ENCODE data around the gene MID2. TPM values are rescaled to one million over a fixed set of nuclear protein-coding genes. Genes with fewer than 3 reads are reported as not detected.

MID2 gene
- total RNA-seq, 4 donors from 2014 or later, result 8.5 to 53.4 (median 40.7) TPM

DNA sequence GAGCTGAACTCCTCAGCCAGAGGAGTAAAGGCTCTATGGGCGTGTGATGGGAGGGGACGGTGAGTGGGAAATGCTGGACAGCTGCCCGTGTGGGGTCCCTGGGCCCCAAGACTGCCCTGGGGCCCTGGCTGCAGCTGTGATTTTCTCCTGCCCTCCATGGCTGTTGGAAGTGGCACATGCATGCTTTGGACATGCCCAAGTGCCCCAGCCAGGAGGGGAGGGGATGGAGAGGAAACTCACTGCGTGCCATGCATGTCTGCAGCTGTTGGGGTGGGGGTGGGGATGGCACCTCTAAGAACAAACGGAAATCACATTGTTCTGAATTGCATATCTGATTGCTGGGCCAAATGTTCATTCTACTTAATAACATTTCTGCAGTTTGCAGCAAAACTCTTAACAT is 52.4 kb downstream of the MID2 start:
- intact Hi-C loops (cut with DNase I; ENCODE audit: low total_unique reads), result no loop called here
- Histone ChIP-seq H3K4me3 (no peak overlapping the region), H3K9me3 (no peaks in the 10 kb centered on the region), H3K4me1 (no peaks in the 10 kb centered on the region), H3K36me3 (no peaks in the 10 kb centered on the region), H3K27me3 (no peaks in the 10 kb centered on the region), H3K27ac (no peak overlapping the region)
- DNase-seq, result no peak
- no peak for TF ChIP-seq POLR2A (IDR thresholded peaks at IDR 0.05)
- no peak for TF ChIP-seq CTCF (IDR thresholded peaks at IDR 0.05)

DNA sequence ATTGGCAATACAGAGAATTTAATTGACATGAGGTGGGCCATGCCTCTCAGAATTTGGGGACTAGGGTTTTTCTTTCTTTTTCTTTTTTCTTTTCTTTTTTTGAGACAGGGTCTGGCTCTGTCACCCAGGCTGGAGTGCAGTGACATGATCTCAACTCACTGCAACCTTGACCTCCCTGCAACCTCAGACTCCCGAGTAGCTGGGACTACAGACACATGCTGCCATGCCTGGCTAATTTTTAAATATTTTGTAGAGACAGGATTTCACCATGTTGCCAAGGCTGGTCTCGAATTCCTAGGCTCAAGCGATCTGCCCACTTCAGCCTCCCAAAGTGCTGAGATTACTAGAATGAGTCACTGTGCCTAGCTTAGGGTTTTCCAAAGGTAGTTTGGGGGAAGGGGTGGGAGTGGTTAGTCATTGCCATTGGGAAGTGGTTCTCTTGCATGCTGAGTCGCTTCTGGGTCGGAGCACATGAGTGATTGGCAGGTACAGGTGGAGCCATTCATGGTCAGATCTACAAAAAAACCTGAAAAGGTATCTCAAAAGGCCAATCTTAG is 54.5 kb downstream of the MID2 start:
- DNase-seq, result no peak
- Histone ChIP-seq H3K27ac (no peak overlapping the region), H3K9me3 (no peaks in the 10 kb centered on the region), H3K4me3 (no peak overlapping the region), H3K4me1 (no peaks in the 10 kb centered on the region), H3K36me3 (no peaks in the 10 kb centered on the region), H3K27me3 (no peaks in the 10 kb centered on the region)
- intact Hi-C loops (cut with DNase I; ENCODE audit: low total_unique reads), result no loop called here
- TF ChIP-seq CTCF (IDR thresholded peaks at IDR 0.05) (no peak), POLR2A (IDR thresholded peaks at IDR 0.05) (no peak)

DNA sequence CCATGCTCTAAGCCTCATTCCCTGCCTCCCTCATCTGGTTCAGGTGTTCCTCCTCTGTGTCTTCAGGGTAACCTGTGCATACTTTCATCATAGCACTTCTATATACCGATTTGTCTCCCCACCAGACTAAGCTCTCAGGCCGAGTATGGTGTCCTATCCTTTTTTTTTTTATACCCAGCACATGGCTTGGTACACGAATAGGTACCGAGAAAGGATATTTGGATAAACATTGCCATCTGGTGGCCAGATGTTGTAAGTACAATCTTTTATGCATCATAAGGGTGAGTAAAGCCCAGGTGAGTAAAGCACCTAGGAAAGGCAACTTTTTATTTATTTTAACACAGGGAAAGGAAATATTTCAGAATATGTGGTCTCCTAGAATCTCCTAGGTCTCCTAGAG is 68.4 kb downstream of the MID2 start:
- DNase-seq, result no peak
- TF ChIP-seq POLR2A (IDR thresholded peaks at IDR 0.05) (no peak), CTCF (IDR thresholded peaks at IDR 0.05) (peak; percentile 52 to 73 (median 60))
- H3K4me3 ChIP-seq, result no peak overlapping the region
- no peak overlapping the region for H3K27ac ChIP-seq
- H3K9me3 ChIP-seq, result no peaks in the 10 kb centered on the region
- no peaks in the 10 kb centered on the region for H3K4me1 ChIP-seq
- H3K36me3 ChIP-seq, result no peaks in the 10 kb centered on the region
- intact Hi-C loops (cut with DNase I; ENCODE audit: low total_unique reads), result no loop called here
- H3K27me3 ChIP-seq, result no peaks in the 10 kb centered on the region

DNA sequence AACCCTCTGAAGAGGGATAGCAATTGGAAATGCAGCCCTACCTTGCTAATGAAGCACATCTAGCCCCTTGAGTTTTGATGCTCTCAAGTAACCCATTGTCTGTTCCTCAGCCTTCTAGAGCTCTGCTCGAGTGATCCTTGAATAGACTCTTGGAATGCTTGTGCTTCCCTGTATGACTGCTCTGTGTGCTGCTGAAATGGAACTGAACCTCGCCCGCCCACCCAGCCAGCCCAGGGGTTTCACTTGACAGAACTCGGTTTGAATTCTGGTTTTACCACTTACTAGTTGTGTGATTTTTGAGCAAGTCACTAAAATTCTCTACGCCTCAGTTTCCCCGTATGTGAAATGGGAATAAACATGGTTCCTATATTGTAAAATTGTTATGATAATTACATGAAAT is 77.1 kb downstream of the MID2 start:
- TF ChIP-seq POLR2A (IDR thresholded peaks at IDR 0.05) (no peak), CTCF (IDR thresholded peaks at IDR 0.05) (no peak)
- no peaks in the 10 kb centered on the region for H3K36me3 ChIP-seq
- intact Hi-C loops (cut with DNase I; ENCODE audit: low total_unique reads), result no loop called here
- H3K4me1 ChIP-seq, result no peaks in the 10 kb centered on the region
- H3K27me3 ChIP-seq, result no peaks in the 10 kb centered on the region
- no peak overlapping the region for H3K27ac ChIP-seq
- no peak overlapping the region for H3K4me3 ChIP-seq
- H3K9me3 ChIP-seq, result no peaks in the 10 kb centered on the region
- no peak for DNase-seq

DNA sequence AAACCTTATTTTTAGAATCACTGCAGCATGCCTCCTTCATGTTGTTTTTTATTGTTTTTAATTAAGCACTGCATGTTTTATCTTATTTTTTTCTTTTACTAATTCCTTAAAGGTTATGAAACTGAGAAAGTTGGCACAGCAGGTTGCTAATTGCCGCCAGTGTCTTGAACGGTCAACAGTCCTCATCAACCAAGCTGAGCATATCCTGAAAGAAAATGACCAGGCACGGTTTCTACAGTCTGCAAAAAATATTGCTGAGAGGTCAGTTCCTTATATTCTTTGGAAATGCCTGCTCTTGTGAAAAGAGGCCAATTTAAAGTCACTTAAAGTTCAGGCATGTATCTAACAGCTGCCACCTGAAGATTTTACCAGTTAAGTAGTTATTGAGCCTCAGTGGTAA is 79.7 kb downstream of the MID2 start:
- H3K4me3 ChIP-seq, result no peak overlapping the region
- H3K27me3 ChIP-seq, result no peaks in the 10 kb centered on the region
- TF ChIP-seq POLR2A (IDR thresholded peaks at IDR 0.05) (no peak), CTCF (IDR thresholded peaks at IDR 0.05) (no peak)
- no peaks in the 10 kb centered on the region for H3K4me1 ChIP-seq
- H3K36me3 ChIP-seq, result no peaks in the 10 kb centered on the region
- no peak overlapping the region for H3K27ac ChIP-seq
- intact Hi-C loops (cut with DNase I; ENCODE audit: low total_unique reads), result no loop called here
- no peak for DNase-seq
- H3K9me3 ChIP-seq, result no peaks in the 10 kb centered on the region
